ELR (cell line): ENCODE results near the gene PVRIG.
A peak's percentile ranks its signal among the peaks of the same experiment; 100 is the strongest.
"Not testable (repeated sequence)": the region's sequence is repeated elsewhere in the genome, so short reads cannot be mapped to it uniquely, and the experiment has no call there.

Experiments
- DNase-seq: peaks from one replicate; pipeline ENCODE4 v3.0.0-alpha.2; 2015; ENCODE audit warnings: low read depth

PVRIG gene

DNA sequence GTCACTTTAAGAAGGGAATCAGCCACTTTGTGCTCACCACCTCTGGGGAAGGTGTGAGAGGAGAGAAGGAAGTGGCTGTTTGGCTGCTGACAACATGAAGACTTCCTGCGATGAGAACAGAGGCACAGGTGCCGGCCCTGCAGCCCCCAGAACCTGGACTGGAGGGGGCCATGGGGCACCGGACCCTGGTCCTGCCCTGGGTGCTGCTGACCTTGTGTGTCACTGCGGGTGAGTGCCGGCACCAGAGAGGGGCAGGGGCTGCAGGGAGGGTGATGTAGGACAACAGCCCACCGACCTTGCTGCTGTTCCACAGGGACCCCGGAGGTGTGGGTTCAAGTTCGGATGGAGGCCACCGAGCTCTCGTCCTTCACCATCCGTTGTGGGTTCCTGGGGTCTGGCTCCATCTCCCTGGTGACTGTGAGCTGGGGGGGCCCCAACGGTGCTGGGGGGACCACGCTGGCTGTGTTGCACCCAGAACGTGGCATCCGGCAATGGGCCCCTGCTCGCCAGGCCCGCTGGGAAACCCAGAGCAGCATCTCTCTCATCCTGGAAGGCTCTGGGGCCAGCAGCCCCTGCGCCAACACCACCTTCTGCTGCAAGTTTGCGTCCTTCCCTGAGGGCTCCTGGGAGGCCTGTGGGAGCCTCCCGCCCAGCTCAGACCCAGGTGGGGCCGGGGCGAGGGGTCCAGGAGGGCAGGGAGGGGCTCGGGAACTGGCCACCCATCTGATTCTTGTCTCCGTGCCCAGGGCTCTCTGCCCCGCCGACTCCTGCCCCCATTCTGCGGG lies at the start of gene PVRIG:
TSS of gene PVRIG (plus strand) at position 149 of the 785 bp plus-strand sequence. CDS start at position 171, 22 bp downstream.
- not testable (repeated sequence) for DNase-seq

DNA sequence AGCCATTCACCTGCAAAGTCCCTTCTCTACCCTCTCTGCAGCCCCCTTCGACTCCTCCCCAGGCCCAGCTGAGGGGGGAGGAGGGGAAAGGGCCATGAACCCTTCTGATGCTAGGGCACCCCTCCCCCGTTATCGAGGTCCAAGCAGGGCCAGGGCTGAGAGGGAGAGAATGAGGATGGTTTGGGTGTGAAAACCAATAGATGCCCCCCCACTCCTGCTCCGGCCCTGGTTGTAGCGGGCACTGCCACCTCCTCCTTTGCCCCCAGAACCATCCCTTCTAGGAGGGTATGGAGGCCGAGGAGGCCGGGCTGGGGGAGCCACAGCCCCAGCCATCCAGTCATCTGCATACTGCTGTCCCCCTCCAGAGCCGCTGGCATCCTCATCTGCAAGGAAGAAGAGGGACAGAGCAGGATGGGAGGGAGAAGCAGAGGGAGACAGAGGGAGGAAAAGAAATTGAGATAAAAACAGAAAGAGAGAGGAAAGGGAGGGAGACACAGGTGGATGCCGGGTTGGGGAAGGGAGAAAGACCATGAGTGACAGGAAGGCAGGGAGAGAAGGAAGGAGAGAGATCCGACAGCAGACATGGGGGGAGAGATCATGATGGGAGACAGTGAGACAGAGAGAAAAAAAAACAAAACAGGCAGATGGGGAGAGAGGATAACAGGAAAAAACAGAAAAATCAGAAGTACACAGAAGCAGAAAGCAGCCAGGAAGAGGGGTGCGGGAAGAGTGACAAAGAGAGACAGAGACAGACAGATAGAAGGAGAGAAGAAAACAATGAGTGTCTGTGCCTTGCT lies 49.5 kb upstream of the PVRIG start:
- DNase-seq: no peak

DNA sequence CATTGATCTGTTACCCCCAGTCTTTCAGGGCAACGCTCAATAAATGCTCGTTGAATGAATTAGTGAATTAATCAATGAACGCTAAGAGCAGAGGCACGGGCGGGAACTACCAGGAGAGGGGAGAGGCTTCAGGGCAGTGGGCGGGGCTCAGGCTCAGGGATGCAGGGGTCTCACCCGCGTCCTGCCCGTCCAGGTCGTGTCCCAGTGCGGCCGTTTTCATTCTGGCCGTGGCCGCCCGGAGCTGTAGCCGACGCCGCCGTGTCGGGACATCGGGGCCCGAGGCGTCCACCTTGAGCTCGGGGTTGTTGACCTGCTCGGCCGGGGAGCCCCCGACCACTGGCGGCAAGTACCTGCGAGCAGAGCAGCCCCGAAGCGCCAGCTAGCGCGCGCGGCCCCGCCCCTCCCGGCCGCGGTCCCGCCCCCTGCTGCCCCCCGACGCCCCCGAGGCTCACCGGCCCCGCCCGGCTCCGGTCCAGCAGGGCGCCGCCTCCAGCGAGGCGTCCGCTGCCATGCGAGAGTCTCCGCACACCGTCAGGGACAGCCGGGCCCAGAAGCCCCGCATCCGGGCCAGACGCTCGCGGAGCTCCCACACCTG lies 48.6 kb upstream of the PVRIG start:
- DNase-seq: no peak

DNA sequence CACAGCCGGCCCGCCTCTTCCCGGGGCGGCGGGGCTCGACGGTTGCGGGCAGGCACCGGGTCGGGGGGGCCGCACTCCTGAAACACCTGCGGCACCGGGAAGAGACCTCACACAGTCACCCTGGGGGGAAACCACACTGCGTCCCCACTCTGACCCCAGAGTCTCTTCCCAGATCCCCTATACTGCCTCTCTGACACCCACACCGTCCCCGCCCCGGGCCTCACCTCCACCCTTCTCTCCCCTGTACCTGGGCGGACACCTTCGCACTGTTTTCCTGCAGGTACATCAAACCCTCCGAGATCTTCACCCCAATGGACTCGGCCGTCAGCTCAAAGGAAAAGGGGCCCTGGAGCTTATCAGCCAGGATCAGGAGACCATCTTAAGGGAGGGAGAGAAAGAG lies 47.9 kb upstream of the PVRIG start:
- no peak for DNase-seq

DNA sequence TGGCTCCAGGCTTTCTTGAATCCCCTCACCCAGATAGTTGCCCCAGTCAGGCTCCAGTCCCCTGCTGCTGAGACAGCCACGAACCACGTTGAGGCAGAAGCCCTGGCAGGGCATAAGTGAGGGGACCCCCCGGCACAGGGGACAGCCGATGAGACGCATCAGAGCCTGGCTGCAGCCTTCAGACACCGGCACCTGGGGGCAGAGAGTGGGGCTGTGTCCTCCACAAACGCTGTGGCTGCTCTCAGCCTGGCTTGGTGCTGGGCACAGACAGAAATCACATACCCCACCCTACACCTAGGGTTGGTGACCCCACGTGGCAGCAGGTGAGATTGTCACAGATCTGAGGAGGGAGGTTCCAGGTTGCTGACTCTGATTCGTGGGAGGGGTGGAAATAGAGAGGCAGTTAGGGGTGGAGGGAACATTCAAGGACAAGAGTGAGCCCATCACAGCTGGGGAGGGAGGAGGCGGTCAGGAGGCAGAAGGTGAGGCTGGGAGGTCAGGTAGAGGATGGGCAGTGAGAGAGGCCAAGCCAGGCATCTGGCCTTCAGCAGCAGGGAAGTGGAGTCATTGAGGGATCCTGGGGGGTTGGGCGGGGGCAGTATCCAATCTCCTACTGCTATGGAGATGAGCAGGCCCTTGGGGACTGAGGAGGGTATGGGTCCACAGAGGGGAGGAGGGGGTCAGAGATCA lies 45.8 kb upstream of the PVRIG start:
- no peak for DNase-seq

DNA sequence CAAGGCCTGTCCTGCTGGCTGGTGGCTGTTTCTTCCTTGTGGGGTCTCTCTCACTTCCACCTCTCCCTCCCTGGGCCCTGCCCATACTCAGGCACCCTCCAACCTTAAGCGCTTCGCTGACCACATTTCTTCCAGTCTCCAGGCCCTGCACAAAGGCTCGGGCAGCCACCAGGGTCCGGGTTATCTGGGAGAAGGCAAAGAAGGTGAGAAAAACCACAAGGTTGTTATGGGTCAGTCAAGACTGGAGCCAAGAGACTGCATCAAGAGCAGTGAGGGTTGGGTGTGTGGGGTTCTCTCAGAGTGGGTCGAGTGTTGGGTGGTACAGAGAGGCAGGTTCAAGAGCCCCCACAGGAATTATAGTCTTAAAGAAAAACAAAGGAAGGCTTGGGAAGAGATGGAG lies 45.2 kb upstream of the PVRIG start:
- no peak for DNase-seq

DNA sequence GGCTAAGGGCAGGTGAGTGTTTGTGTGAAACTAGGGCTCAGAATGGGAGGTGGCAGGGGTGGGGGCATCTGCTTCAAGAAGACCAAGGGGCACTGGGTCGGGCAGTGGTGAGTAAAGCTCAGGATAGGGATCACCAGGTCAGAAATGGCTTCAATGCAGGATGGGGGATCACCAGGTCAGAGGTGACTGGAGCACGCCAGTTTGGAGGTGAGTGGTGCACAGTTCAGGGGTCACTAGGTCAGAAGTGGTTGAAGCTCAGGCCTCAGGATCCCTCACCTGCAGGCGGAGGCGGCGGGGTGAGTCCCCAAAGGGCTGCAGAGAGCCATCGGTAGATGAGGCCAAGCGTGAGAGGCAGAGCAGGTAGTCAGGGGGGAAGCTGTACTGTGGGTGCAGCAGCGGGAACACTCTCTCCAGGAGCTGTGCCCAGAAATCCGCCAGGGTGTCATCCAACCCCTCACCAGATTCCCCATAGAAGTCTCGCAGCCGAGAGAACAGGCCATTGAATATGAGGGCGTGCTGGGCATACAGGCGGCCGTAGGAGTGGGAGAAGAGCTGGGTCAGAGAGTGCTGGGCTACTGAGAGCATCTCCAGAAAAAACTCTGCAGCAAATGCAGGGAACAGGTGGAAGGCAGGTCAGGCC lies 44.3 kb upstream of the PVRIG start:
- DNase-seq: no peak

DNA sequence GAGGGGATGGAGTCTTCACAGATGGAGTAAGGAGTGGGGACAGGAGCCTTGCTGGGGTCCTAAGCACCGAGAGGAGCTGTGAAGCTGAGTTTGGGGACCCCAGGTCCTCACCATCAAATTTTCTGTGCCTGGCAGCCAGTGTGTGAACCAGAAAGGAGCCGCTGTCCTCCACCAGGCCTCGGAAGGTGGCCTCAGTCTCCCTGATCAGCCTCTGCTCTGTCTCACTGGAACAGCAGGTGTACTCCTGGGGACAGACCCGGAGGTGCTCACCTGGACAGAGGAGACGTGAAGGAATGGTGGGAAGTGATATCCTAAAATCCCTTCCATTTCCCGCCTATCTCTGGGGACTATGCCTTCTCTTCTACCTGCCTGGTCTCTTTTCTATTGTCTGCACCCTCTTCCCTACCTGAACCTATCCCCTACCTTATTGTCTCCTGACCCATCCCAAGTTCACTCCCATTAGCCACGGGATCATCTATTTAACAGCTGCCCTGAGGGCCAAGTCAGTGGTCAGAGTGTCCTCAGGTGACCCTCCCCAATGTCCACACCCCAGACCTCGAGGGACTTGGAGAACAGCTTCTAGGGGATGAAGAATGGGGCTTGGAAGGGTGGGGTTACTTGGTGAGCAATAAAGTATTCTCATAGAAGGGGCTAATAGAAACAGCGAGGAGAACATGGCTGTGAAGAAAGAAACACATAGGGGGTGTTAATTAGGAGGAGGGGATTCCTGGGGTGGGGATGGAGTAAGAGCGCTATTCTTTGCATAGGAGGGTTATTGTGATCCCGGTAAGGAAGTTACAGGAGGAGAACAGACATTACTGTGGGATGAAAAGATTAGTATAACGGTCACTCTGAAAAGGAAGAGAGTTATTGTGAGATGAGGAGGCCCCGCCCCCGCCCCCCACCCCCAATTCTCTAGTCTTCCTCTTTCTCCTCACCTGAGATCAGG lies 43.4 kb upstream of the PVRIG start:
- DNase-seq: no peak

DNA sequence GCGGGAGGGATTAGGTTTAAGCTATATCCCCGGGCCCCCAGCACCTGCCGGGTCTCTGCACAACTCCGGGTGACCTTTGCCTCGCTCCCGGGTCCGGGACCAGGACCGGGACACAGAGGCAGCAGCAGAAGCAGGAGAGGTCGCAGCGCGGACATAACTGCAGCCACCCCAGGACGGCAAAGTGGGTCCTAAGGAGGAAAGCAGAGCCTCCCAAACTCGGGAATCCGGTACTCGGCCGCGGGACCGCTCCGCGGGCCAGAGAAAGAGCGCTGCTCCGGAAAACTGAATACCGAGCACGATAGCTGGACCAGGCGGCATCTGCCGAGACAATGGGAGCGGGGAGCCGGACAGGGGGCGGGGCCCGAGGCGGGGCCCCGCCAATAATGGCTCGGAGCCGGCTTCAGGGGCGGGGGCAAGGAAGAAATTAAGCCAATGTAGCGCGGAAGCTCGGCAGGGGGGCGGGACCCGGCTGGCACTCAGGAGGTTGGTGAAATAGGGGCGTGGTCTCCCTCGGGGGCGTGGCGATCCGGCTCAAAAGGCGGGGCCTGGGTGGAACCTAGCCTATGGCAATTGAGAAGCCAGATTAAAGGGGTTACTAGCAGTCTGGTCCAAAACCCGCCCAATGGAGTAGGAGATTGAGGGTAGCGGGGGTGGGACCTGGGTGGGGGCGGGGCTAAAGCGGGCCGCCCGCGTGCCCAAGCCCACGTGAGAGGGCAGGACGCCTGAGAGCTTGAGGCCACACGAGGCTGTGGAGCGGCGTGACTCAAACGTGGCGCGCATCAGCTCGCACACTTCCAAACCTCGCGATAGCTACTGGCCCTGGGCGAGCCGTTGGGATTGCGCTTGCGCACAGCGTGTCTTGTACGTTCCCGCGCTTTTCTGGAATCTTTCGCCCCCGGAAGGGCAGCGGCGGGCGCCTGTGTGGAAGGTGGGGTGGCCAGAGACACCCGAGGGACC lies 42.4 kb upstream of the PVRIG start, which contains the start of the genes GPC2 and STAG3:
TSS of gene GPC2 (minus strand) at position 337 of the 957 bp plus-strand sequence. CDS start at position 155, 182 bp downstream.
TSS of gene STAG3 (plus strand) at position 874 of the 957 bp plus-strand sequence. CDS start 2,639 bp downstream, outside the sequence.
- peak; percentile 94 for DNase-seq

DNA sequence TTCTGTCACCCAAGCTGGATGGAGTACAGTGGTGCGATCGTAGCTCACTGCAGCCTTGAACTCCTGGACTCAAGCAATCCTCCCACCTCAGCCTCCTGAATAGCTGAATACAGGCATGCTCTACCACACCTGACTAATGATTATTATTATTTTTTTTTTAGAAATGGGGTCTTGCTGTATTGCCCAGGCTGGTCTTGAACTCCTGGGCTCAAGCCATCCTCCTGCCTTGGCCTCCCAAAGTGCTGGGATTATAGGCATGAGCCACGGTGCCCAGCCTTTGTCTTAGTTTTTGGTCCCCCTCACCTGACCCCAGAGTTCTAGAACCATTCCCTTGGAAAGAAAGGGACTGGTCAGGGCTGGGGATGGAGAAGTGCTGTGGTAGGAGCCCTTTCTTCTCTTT lies 39.7 kb upstream of the PVRIG start:
- not testable (repeated sequence) for DNase-seq

DNA sequence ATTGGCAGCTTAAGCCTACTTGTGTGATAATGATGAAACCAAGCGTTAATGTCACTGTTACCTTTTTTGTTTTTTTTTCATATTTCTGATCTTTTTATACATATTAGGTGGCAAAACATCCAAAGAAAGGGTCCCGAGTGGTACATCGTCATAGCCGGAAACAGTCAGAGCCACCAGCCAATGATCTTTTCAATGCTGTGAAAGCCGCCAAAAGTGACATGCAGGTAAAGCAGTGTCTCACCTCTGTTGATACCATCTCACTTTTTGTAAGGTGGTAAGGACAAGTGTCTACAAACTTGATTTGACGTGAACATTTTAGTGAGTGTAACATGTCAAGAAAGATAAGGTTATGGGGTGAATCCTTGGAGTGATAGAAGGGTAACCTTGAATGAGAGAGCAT lies 37.1 kb upstream of the PVRIG start:
- not testable (repeated sequence) for DNase-seq

DNA sequence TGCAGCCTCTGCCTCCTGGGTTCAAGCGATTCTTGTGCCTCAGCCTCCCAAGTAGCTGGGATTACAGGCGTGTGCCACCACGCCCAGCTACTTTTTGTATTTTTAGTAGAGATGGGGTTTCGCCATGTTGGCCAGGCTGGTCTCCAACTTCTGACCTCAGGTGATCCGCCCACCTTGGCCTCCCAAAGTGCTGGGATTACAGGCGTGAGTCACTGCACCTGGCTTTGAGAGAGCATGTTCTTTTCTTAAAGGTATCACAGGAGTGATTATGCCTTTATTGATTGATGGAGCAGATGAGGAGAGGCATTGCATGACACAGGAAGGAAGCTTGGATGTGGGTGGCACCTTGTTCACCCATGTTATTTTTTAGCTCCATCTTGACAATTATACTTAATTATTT lies 36.7 kb upstream of the PVRIG start:
- not testable (repeated sequence) for DNase-seq

DNA sequence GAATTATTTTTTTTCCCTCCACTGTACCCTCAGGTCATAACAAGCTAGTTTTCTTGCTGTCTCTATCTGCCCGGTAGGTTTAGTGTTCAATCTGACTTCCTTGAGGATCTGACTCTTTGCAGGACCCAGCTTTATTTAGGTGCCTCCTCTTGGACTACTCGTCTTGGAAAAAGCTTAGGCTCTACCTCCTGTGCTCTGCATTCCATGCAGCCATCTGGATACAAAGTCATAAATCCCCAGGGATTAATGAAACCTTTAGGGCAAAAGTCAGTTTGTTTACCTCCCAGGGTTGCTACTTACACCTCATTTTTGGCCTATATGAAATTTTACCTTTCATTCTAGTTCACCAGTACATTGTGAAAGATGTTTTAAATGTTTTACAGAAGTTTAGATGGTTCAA lies 34.0 kb upstream of the PVRIG start:
- no peak for DNase-seq

DNA sequence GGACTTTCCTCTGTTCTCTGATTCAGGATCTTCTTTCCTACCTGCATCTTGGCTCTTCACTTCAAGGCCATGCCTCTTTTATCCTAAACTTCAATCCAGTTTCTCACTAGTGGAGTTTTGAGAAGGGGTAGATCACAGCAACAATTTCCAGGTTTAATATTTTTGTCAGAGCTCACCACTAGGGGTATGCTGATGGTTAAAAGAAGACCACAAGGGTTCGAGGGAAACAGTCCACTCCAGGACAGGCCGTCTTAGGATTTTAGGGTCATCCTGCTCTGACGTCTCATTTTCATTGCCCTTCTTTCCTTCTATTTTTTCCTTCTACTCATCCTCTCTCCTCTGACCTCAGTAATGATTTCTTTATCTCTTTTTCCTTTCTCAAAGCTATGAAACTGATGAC lies 30.7 kb upstream of the PVRIG start:
- no peak for DNase-seq

DNA sequence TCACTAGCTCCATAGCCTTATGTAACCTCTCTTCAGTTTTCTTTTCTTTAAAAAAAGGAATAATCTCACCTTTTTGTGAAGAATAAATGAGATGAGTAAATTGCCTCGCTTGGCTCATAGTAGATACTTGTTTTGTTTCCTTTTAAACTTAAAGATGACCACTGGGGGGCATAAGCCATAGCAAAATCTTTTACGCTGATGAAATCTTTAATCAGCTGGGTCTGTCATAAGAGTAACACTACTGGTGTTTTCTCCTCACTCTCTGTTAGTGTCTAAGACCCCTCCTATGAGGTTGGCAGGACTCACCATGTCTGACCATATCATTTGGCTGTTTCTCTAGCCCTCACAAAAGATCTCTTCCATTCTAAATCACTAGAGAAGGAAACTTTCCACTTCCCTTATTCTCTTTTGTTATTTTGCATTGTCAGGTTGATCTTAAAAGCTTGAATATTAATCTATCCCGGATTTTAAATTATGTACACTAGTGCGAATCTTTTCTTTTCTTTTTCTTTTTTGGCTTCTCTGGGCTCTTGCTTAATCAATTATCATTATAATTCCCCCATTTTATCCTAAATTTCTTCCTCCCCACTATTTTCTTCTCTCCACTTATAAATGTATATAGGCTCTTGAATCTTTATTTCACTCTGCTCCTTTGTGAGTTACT lies 29.6 kb upstream of the PVRIG start:
- DNase-seq: peak; percentile 63

DNA sequence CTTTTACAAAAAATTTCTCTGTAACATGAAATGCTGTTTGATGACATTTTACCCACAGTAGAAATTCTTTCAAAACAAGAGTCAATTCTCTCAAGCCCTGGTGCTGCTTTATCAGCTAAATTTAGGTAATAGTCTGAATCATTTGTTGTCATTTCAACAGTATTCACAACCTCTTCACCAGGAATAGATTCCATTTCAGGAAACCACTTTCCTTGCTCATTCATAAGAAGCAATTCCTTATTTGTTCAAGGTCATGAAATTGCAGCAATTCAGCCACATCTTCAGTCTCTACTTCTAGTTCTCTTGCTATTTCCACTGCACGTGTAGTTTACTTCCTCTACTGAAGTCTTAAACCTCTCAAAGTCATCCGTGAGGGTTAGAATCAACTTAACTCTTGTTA lies 28.0 kb upstream of the PVRIG start:
- DNase-seq: no peak

DNA sequence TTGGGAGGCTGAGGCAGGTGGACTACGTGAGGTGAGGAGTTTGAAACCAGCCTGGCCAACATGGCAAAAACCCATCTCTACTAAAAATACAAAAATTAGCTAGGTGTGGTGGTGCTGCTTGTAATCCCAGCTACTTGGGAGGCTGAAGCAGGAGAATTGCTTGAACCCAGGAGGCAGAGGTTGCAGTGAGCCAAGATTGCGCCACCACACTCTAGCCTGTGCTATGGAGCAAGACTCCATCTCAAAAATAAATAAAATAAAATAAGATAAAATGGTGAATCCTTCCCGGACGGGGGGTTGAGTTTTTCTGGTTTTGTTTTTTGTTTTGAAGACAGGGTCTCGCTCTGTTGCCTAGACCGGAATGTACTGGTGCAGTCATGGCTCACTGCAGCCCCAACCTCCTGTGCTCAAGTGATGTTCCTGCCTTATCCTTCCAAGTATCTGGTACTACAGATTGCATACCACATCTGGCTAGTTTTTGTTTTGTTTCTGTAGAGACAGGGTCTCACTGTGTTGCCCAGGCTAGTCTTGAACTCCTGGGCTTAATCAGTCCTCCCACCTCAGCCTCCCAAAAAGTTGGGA lies 27.4 kb upstream of the PVRIG start:
- DNase-seq: not testable (repeated sequence)

DNA sequence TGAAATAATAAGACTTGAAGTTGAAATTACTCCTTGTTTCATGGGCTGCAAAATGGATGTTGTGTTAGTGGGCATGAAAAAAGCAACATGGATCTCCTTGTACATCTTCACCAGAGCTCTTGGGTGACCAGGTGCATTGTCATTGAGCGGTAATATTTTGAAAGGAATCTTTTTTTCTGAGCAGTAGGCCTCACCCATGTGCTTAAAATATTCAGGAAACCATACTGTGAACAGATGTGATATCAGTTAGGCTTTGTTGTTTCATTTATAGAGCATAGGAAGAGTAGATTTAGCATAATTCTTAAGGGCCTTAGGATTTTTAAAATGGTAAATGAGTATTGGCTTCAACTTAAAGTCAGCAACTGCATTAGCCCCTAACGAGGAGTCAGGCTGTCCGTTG lies 26.8 kb upstream of the PVRIG start:
- no peak for DNase-seq
